Placental pericyte (primary cell): ENCODE measurements around the gene MRPS5. TPM values are rescaled to one million over a fixed set of nuclear protein-coding genes. Genes with fewer than 3 reads are reported as not detected.

Experiments
- total RNA-seq: library from RNA; depleted of rRNA; stranded (reverse); fragments of >200 nt; gene quantifications from 2 replicates; pipeline ENCODE4 v1.2.3, GENCODE V29; 2012

The MRPS5 gene
- 33.5 and 37.0 TPM in 2 replicates for total RNA-seq

DNA sequence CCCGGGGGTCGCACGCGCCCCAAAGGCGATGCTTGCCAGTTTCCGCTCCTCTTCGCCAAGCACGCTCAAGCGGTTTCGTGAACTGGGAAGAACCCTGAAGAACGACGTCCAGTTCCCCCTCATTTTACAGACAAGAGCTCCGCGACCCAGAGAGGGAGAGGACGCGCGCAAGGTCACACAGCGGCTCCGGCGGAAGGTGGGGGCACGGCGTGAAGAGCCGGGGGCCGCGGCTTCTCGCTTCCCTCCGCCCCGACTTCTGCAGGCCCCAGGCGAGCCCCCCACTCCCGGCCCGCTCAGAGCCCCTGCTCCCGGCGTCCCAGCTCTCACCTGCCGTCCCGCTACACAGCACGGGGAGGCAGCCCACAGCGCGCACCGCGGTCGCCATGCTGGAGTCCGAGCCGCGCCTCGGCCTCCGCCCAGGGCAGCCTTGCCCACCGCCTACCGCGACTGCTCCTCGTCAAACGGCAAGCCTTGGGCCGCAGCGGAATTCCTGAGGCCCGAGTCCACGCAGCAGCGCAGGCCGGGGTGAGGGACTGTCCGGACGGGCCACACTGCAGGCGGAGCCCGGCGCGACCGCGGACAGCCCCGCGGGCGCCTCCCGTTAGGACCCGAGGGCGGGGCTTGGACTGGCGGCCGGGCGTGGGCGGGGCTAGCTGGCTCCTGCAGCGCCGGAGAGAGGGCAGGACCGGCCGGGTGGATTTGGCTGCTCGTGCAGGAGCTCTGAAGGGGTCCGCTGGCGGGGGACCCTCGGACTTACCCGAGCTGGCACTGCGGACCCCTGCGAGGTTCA is at the start of gene MRPS5:
TSS of gene MRPS5 (minus strand) at position 402 of the 790 bp plus-strand sequence. CDS start at position 385, 17 bp downstream.

DNA sequence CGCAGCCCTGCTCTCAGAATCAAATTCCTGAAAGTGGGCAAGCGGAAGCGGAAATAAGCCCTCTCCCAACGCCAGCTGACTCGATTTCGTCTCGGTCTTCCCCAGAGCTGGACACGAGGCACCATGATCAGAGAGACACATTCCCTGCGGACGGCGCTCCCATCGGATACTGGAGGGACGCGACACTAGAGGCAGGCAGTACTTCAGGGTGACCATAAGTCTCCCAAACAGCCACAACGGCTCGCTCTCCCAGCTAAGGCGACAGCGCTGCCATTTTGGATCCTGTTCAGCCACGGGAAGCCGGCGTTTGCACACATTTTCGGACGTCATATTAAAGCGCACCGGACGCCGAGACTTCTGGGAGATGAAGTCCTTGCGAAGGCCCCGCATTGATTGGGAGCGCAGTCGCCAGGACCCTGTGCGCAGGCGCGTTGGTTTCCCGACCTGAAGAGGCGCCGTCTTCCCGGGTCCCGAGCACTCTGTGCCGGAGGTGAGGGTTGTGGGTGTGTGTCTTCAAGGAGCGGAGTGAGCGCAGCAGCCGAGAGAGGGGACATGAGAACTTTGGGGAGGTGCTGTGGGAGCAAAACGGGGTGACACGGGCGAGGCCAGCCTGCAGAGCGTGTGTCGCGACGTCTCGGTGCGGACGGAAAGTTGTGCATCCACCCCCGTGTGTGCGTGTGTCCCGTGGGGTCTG is 43.9 kb upstream of the MRPS5 start, which contains the start of gene ZNF2:
TSS of gene ZNF2 (plus strand) at position 439 of the 694 bp plus-strand sequence. CDS start 10,418 bp downstream, outside the sequence.

DNA sequence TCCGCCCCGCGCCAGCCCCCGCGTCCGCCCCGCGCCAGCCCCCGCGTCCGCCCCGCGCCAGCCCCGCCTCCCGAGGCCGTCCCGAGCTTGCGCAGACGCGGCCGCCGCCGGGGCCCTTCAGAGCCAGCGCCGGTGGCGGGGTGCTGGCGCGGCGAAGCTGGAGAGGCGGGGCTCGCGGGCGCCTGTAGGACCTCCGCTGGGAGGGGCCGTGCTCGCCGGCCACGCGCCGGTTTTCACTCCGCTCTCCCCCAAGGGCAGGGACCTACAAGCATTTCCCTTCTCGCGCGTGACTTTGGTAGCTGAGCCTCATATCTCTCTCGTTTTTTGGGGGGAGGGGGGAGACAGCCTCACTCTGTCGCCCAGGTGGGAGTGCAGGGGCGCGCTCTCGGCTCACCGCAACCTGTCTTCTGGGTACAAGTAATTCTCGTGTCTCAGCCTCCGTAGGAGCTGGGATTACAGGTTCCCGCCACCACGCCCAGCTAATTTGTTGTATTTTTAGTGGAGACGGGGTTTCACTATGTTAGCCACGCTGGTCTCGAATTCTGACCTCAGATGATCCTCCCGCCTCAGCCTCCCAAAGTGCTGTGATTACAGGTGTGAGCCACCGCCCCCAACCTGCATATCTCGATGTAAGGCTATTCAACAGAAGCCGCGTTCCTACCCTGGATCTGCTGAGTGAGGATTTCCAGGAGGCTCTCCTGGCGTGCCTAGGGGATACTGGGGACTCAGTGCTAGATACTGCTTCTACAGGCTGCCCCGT is 38.3 kb upstream of the MRPS5 start, which contains the start of gene ZNF514:
TSS of gene ZNF514 (minus strand) at position 159 of the 760 bp plus-strand sequence. CDS start 6,595 bp downstream, outside the sequence.

Other genes with a start within 250 kb of the MRPS5 start
- not detected in 2 replicates for gene MAL, start 96.1 kb downstream of the MRPS5 start, total RNA-seq
- 8.3 and 10.9 TPM in 2 replicates for gene ZNF514, start 38.0 kb upstream of the MRPS5 start, total RNA-seq
- 5.7 and 6.1 TPM in 2 replicates for gene ZNF2, start 44.0 kb upstream of the MRPS5 start, total RNA-seq
- gene ZNF892, start 85.7 kb upstream of the MRPS5 start, total RNA-seq = 2.4 and 3.6 TPM in 2 replicates
- 0.22 and 0.72 TPM in 2 replicates for gene PROM2, start 152.6 kb upstream of the MRPS5 start, total RNA-seq
- gene KCNIP3, start 175.5 kb upstream of the MRPS5 start, total RNA-seq = 0.57 and 0.88 TPM in 2 replicates